HG03342 (cell line): ENCODE data around the gene ZNF280D.
"Not testable (repeated sequence)": the region's sequence is repeated elsewhere in the genome, so short reads cannot be mapped to it uniquely, and the experiment has no call there.

ENCODE experiments used
- ATAC-seq: cut with Tn5 transposase; IDR thresholded peaks from one replicate; pipeline ENCODE4 v1.9.1; 2021; ENCODE audit warnings: mild to moderate bottlenecking, moderate library complexity; ENCODE audit not compliant: unreplicated experiment

Gene ZNF280D

GRCh38 chr15:56733136-56734012 is at the start of gene ZNF280D:
ZNF280D (minus strand) TSS chr15:56733509; CDS start chr15:56707109, 26,400 bp downstream.
- peak; percentile 70 for ATAC-seq

GRCh38 chr15:56782306-56782705 is 49.0 kb upstream of the ZNF280D start:
- no peak for ATAC-seq

- no peak for ATAC-seq
Observed at GRCh38 chr15:56781666-56782065, 48.4 kb upstream of the ZNF280D start.

GRCh38 chr15:56780102-56780725 is 46.9 kb upstream of the ZNF280D start:
- not testable (repeated sequence) for ATAC-seq

GRCh38 chr15:56779449-56779848 is 46.1 kb upstream of the ZNF280D start:
- ATAC-seq, result not testable (repeated sequence)

- ATAC-seq, result no peak
Observed at GRCh38 chr15:56778761-56779160, 45.5 kb upstream of the ZNF280D start.

GRCh38 chr15:56776839-56777238 is 43.5 kb upstream of the ZNF280D start:
- ATAC-seq, result no peak

- ATAC-seq, result no peak
Observed at GRCh38 chr15:56775641-56776040, 42.3 kb upstream of the ZNF280D start.

- ATAC-seq, result no peak
Observed at GRCh38 chr15:56774356-56774755, 41.0 kb upstream of the ZNF280D start.

- no peak for ATAC-seq
Observed at GRCh38 chr15:56772868-56773639, 39.7 kb upstream of the ZNF280D start.

GRCh38 chr15:56770173-56770572 is 36.9 kb upstream of the ZNF280D start:
- ATAC-seq, result no peak

- ATAC-seq, result no peak
Observed at GRCh38 chr15:56767315-56767714, 34.0 kb upstream of the ZNF280D start.

- ATAC-seq, result no peak
Observed at GRCh38 chr15:56765251-56765650, 31.9 kb upstream of the ZNF280D start.

- ATAC-seq, result no peak
Observed at GRCh38 chr15:56763141-56763895, 30.0 kb upstream of the ZNF280D start.

GRCh38 chr15:56760186-56760585 is 26.9 kb upstream of the ZNF280D start:
- no peak for ATAC-seq

- ATAC-seq, result no peak
Observed at GRCh38 chr15:56759450-56759845, 26.1 kb upstream of the ZNF280D start.

- ATAC-seq, result no peak
Observed at GRCh38 chr15:56758770-56759449, 25.6 kb upstream of the ZNF280D start.

GRCh38 chr15:56757875-56758274 is 24.6 kb upstream of the ZNF280D start:
- ATAC-seq, result no peak

- no peak for ATAC-seq
Observed at GRCh38 chr15:56754772-56755370, 21.6 kb upstream of the ZNF280D start.

- no peak for ATAC-seq
Observed at GRCh38 chr15:56752986-56753385, 19.7 kb upstream of the ZNF280D start.
